OCI-LY1 (cell line): ENCODE measurements around the gene HIRA.

Source experiments
- H2AFZ ChIP-seq: fragments of 200-600 bp; sonication (generic), shearing (Covaris generic); 2 replicates; pipeline ENCODE4 v1.6.0; 2014; ENCODE audit warnings: antibody characterized with exemption, mild to moderate bottlenecking, low read length
- H3F3A ChIP-seq: fragments of 200-600 bp; sonication (generic), shearing (Covaris generic); 2 replicates; pipeline ENCODE4 v1.6.0; 2014; ENCODE audit warnings: mild to moderate bottlenecking, antibody characterized with exemption, low read length, moderate library complexity; ENCODE audit not compliant: insufficient read depth
- H3K27ac ChIP-seq: fragments of 200-600 bp; sonication (generic); 2 replicates; pipeline ENCODE4 v1.5.1; 2014; ENCODE audit warnings: low read length, mixed run types, mild to moderate bottlenecking, low read depth; ENCODE audit not compliant: poor library complexity, severe bottlenecking
- H3K27me3 ChIP-seq: fragments of 200-600 bp; sonication (generic); 2 replicates; pipeline ENCODE4 v1.6.0; 2014; ENCODE audit warnings: antibody characterized with exemption, mild to moderate bottlenecking, low read length, moderate library complexity; ENCODE audit not compliant: insufficient read depth
- H3K36me3 ChIP-seq: fragments of 200-600 bp; sonication (generic); 2 replicates; pipeline ENCODE4 v1.6.1; 2014; ENCODE audit warnings: mild to moderate bottlenecking, antibody characterized with exemption, low read length, moderate library complexity, mixed read lengths; ENCODE audit not compliant: insufficient read depth
- H3K4me1 ChIP-seq: fragments of 200-600 bp; sonication (generic); 2 replicates; pipeline ENCODE4 v1.5.1; 2014; ENCODE audit warnings: mild to moderate bottlenecking, low read length, moderate library complexity; ENCODE audit not compliant: insufficient read depth, severe bottlenecking
- H3K4me2 ChIP-seq: fragments of 200-600 bp; sonication (generic), shearing (Covaris generic); 2 replicates; pipeline ENCODE4 v1.6.1; 2014; ENCODE audit warnings: low read length
- H3K4me3 ChIP-seq: fragments of 200-600 bp; sonication (generic); 2 replicates; pipeline ENCODE4 v1.5.1; 2014; ENCODE audit warnings: low read length, low read depth, mild to moderate bottlenecking, mixed read lengths; ENCODE audit not compliant: poor library complexity, severe bottlenecking
- H3K79me2 ChIP-seq: fragments of 200-600 bp; shearing (Covaris generic); 2 replicates; pipeline ENCODE4 v1.6.1; 2016; ENCODE audit warnings: mixed run types, low read length, mixed read lengths; ENCODE audit not compliant: insufficient read depth
- H3K9ac ChIP-seq: fragments of 200-600 bp; sonication (generic), shearing (Covaris generic); 2 replicates; pipeline ENCODE4 v1.6.1; 2014; ENCODE audit warnings: mild to moderate bottlenecking, low read length, mixed read lengths
- H3K9me2 ChIP-seq: fragments of 200-600 bp; sonication (generic), shearing (Covaris generic); 2 replicates; pipeline ENCODE4 v1.6.1; 2014; ENCODE audit warnings: low read depth, mild to moderate bottlenecking, low read length, mixed read lengths
- H3K9me3 ChIP-seq: fragments of 200-600 bp; shearing (Covaris generic); 2 replicates; pipeline ENCODE4 v1.6.1; 2014; ENCODE audit warnings: low read length, mixed read lengths
- H4K20me1 ChIP-seq: fragments of 200-600 bp; sonication (generic), shearing (Covaris generic); 2 replicates; pipeline ENCODE4 v1.6.0; 2016; ENCODE audit warnings: mild to moderate bottlenecking, low read length; ENCODE audit not compliant: insufficient read depth
- CTCF ChIP-seq: fragments of 200-600 bp; sonication (generic), shearing (Covaris generic); IDR thresholded peaks from 2 replicates; pipeline ENCODE4 v1.5.1; 2017; ENCODE audit warnings: mild to moderate bottlenecking, antibody characterized with exemption, low read length, moderate library complexity, mixed read lengths
- EZH2 ChIP-seq: fragments of 200-600 bp; sonication (generic), shearing (Covaris generic); IDR thresholded peaks from 2 replicates; pipeline ENCODE4 v1.8.0; 2017; ENCODE audit warnings: borderline replicate concordance, mixed run types, mild to moderate bottlenecking, antibody characterized with exemption, low read length, moderate library complexity, mixed read lengths

The HIRA gene

GRCh38 chr22:19402642-19403191 lies 28.8 kb downstream of the HIRA start:
- no peak overlapping the region for H3K9ac ChIP-seq
- H3K27me3 ChIP-seq: no peaks in the 10 kb centered on the region
- no peak overlapping the region for H3K4me3 ChIP-seq
- no peaks in the 10 kb centered on the region for H3F3A ChIP-seq
- H3K4me1 ChIP-seq: no peaks in the 10 kb centered on the region
- no peak overlapping the region for H3K4me2 ChIP-seq
- H3K79me2 ChIP-seq: no peaks in the 10 kb centered on the region
- H3K9me2 ChIP-seq: no peaks in the 10 kb centered on the region
- no peak overlapping the region for H3K27ac ChIP-seq
- H3K36me3 ChIP-seq: peaks cover 89% of the 10 kb centered on the region
- TF ChIP-seq EZH2: no peak
- no peaks in the 10 kb centered on the region for H3K9me3 ChIP-seq
- H4K20me1 ChIP-seq: no peaks in the 10 kb centered on the region
- no peak overlapping the region for H2AFZ ChIP-seq

GRCh38 chr22:19401483-19401882 lies 30.1 kb downstream of the HIRA start:
- H3K9me3 ChIP-seq: no peaks in the 10 kb centered on the region
- no peaks in the 10 kb centered on the region for H3F3A ChIP-seq
- H2AFZ ChIP-seq: no peak overlapping the region
- peaks cover 89% of the 10 kb centered on the region for H3K36me3 ChIP-seq
- no peak overlapping the region for H3K4me3 ChIP-seq
- no peaks in the 10 kb centered on the region for H3K9me2 ChIP-seq
- H3K27me3 ChIP-seq: no peaks in the 10 kb centered on the region
- H3K79me2 ChIP-seq: no peaks in the 10 kb centered on the region
- H3K4me2 ChIP-seq: no peak overlapping the region
- H4K20me1 ChIP-seq: no peaks in the 10 kb centered on the region
- H3K27ac ChIP-seq: no peak overlapping the region
- no peak overlapping the region for H3K9ac ChIP-seq
- no peaks in the 10 kb centered on the region for H3K4me1 ChIP-seq
- TF ChIP-seq EZH2: no peak
- TF ChIP-seq CTCF: no peak

GRCh38 chr22:19400881-19401280 lies 30.7 kb downstream of the HIRA start:
- TF ChIP-seq CTCF (no peak), EZH2 (no peak)
- H3K36me3 ChIP-seq: peaks cover 88% of the 10 kb centered on the region

GRCh38 chr22:19398652-19399051 lies 32.9 kb downstream of the HIRA start:
- TF ChIP-seq EZH2 (no peak), CTCF (no peak)
- no peaks in the 10 kb centered on the region for H3K9me2 ChIP-seq
- no peak overlapping the region for H3K27ac ChIP-seq
- H3K27me3 ChIP-seq: no peaks in the 10 kb centered on the region
- no peak overlapping the region for H3K4me3 ChIP-seq
- peaks cover 90% of the 10 kb centered on the region for H3K36me3 ChIP-seq
- H3K9me3 ChIP-seq: no peaks in the 10 kb centered on the region
- no peak overlapping the region for H2AFZ ChIP-seq
- H3K4me1 ChIP-seq: no peaks in the 10 kb centered on the region
- no peaks in the 10 kb centered on the region for H3K79me2 ChIP-seq
- no peak overlapping the region for H3K9ac ChIP-seq
- no peaks in the 10 kb centered on the region for H3F3A ChIP-seq
- no peak overlapping the region for H3K4me2 ChIP-seq
- H4K20me1 ChIP-seq: no peaks in the 10 kb centered on the region

More at GRCh38 chr22:19400881-19401280, 30.7 kb downstream of the HIRA start:
- Histone ChIP-seq H2AFZ (no peak overlapping the region), H3K9me3 (no peaks in the 10 kb centered on the region), H4K20me1 (no peaks in the 10 kb centered on the region), H3F3A (no peaks in the 10 kb centered on the region), H3K4me2 (no peak overlapping the region), H3K27ac (no peak overlapping the region), H3K9ac (no peak overlapping the region), H3K4me3 (no peak overlapping the region), H3K27me3 (no peaks in the 10 kb centered on the region), H3K79me2 (no peaks in the 10 kb centered on the region), H3K4me1 (no peaks in the 10 kb centered on the region), H3K9me2 (no peaks in the 10 kb centered on the region)
